Fibroblast of lung (primary cell): Measurements from ENCODE around the gene CAMK1D. TPM values are rescaled to one million over a fixed set of nuclear protein-coding genes. Genes with fewer than 3 reads are reported as not detected.

ENCODE experiments used
- DNase-seq, 2 donors: peaks; one replicate each; pipeline versions ENCODE4 v3.0.0 to v3.0.0-alpha.2; 2010; ENCODE audit warnings: low read depth in 2 of 2
- H2AFZ ChIP-seq: 2 replicates; pipeline ENCODE4 v1.5.1; 2012; ENCODE audit warnings: low read length, control low read depth, inconsistent platforms
- H3K27ac ChIP-seq: 2 replicates; pipeline ENCODE4 v1.5.1; 2011; ENCODE audit warnings: low read length, control low read depth; ENCODE audit not compliant: insufficient read depth
- H3K27me3 ChIP-seq: 2 replicates; pipeline ENCODE4 v1.5.1; 2011; ENCODE audit warnings: mild to moderate bottlenecking, low read length; ENCODE audit not compliant: control insufficient read depth, insufficient read depth
- H3K36me3 ChIP-seq: 2 replicates; pipeline ENCODE4 v1.5.1; 2011; ENCODE audit warnings: low read length; ENCODE audit not compliant: control insufficient read depth, insufficient read depth
- H3K4me1 ChIP-seq: 2 replicates; pipeline ENCODE4 v1.5.1; 2011; ENCODE audit warnings: low read length; ENCODE audit not compliant: control insufficient read depth, insufficient read depth; ENCODE audit errors: extremely low read depth
- H3K4me2 ChIP-seq: 2 replicates; pipeline ENCODE4 v1.5.1; 2011; ENCODE audit warnings: low read length, control low read depth; ENCODE audit not compliant: insufficient read depth; ENCODE audit errors: extremely low read depth
- H3K4me3 ChIP-seq, 4 experiments: fragments of 200-600 bp in 1 of 4; sonication (generic) in 1 of 4; replicated peaks in 1 of 4; 2 replicates each; pipeline ENCODE4 v1.5.1; 2011 to 2016; ENCODE audit warnings: low read length in 4 of 4, low read depth in 3 of 4, mild to moderate bottlenecking in 3 of 4, control low read depth in 2 of 4, inconsistent platforms in 1 of 4, mixed read lengths in 1 of 4; ENCODE audit not compliant: insufficient read depth in 1 of 4; ENCODE audit errors: control extremely low read depth in 1 of 4
- H3K79me2 ChIP-seq: 2 replicates; pipeline ENCODE4 v1.5.1; 2012; ENCODE audit warnings: mild to moderate bottlenecking, low read length, inconsistent platforms; ENCODE audit not compliant: control insufficient read depth, insufficient read depth
- H3K9ac ChIP-seq: 2 replicates; pipeline ENCODE4 v1.5.1; 2011; ENCODE audit warnings: mild to moderate bottlenecking, low read length, control low read depth; ENCODE audit not compliant: insufficient read depth
- H3K9me3 ChIP-seq: 2 replicates; pipeline ENCODE4 v1.5.1; 2012; ENCODE audit warnings: low read depth, low read length; ENCODE audit not compliant: control insufficient read depth, insufficient read depth
- H4K20me1 ChIP-seq: 2 replicates; pipeline ENCODE4 v1.5.1; 2011; ENCODE audit warnings: low read length; ENCODE audit not compliant: control insufficient read depth, insufficient read depth; ENCODE audit errors: extremely low read depth
- EZH2 ChIP-seq: IDR thresholded peaks from 2 replicates; pipeline ENCODE4 v1.5.1; 2012; ENCODE audit warnings: low read length, control low read depth, mild to moderate bottlenecking; ENCODE audit errors: missing control alignments
- polyA plus RNA-seq, 2 donors: library from polyadenylated mRNA; depleted of rRNA in 1 of 2; stranded (reverse) in 1 of 2; unstranded in 1 of 2; fragments of >200 nt; gene quantifications; 2 replicates each; pipeline ENCODE4 v1.2.1, GENCODE V29; 2011 to 2012; ENCODE audit warnings: missing spikeins in 1 of 2
- total RNA-seq: library from RNA; depleted of rRNA; stranded (reverse); fragments of >200 nt; gene quantifications from 2 replicates; pipeline ENCODE4 v1.2.1, GENCODE V29; 2014
- TF ChIP-seq, protein P1 (sequence below), 2 donors: IDR thresholded peaks in 1 of 2; conservative IDR thresholded peaks in 1 of 2; 1 replicate in 1 of 2; 2 replicates in 1 of 2; pipeline ENCODE4 v1.5.1; 2011 to 2012; ENCODE audit warnings: low read length in 2 of 2, control low read depth in 1 of 2, inconsistent platforms in 1 of 2, low read depth in 1 of 2, mild to moderate bottlenecking in 1 of 2

The CAMK1D gene
- total and polyA plus RNA-seq, 2 donors (not counting 1 experiment from before 2014, with no cell fraction given) = 2.3 TPM

DNA sequence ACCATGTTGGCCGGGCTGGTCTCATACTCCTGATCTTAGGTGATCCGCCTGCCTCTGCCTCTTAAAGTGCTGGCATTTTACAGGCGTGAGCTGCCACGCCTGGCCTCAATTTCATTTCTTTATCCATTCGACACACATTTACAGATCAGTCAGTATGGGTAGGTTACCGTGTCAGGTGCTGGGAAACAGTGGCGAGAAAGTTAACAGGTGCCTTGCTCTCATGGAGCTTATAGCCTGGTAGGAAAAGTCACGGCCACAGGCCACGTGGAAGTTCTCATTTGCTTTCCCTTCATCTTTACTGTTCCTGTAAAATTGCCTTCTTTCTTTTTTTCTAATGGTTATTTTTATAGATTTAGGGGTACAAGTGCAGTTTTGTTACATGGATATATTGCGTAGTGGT is 2.6 kb upstream of the CAMK1D start:
- no peak overlapping the region for H2AFZ ChIP-seq
- no peaks in the 10 kb centered on the region for H3K79me2 ChIP-seq
- H3K4me1 ChIP-seq = peaks cover 2% of the 10 kb centered on the region
- no peak overlapping the region for H3K4me2 ChIP-seq
- DNase-seq = no peak
- no peak overlapping the region for H3K9ac ChIP-seq
- TF ChIP-seq, protein P1, sequence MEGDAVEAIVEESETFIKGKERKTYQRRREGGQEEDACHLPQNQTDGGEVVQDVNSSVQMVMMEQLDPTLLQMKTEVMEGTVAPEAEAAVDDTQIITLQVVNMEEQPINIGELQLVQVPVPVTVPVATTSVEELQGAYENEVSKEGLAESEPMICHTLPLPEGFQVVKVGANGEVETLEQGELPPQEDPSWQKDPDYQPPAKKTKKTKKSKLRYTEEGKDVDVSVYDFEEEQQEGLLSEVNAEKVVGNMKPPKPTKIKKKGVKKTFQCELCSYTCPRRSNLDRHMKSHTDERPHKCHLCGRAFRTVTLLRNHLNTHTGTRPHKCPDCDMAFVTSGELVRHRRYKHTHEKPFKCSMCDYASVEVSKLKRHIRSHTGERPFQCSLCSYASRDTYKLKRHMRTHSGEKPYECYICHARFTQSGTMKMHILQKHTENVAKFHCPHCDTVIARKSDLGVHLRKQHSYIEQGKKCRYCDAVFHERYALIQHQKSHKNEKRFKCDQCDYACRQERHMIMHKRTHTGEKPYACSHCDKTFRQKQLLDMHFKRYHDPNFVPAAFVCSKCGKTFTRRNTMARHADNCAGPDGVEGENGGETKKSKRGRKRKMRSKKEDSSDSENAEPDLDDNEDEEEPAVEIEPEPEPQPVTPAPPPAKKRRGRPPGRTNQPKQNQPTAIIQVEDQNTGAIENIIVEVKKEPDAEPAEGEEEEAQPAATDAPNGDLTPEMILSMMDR (conservative IDR thresholded peaks at IDR 0.05 in 1 of 2, IDR thresholded peaks at IDR 0.05 in 1 of 2; ENCODE audit: low read depth in 1 of 2, low read length in 2 of 2) = no peak
- no peak for TF ChIP-seq EZH2
- H3K36me3 ChIP-seq = no peaks in the 10 kb centered on the region
- H3K9me3 ChIP-seq = no peaks in the 10 kb centered on the region
- H3K27ac ChIP-seq = no peak overlapping the region
- peaks cover 3% of the 10 kb centered on the region for H3K27me3 ChIP-seq
- H4K20me1 ChIP-seq = no peaks in the 10 kb centered on the region
- no peak overlapping the region for H3K4me3 ChIP-seq

DNA sequence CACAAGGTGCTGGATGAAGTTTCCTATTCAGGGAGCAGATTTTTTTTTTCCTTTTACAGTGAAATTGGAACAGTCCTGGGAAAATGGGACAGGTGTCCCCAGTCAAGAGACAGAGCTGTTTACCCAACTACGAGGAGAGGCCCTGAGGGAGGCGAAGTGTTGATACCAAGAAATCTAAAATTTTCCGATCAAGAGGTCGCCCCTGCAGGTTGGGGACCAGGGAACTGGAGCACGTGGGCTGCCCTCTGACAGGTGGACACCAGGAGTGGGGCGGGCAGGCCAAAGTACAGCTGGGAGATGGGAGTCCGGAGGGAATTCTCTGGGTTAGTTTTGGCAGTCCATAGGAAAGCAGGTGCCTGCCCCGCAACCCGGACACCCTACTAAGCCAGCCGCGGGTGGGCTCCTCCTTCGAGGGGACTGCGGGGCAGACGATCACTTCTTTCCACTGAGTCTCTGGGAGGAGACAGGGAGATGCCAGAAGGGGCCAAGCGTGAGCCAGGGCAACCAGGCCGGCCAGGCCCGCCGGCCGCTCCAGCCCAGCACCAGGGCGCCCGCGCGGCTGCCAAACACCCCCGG is 965 bp upstream of the CAMK1D start:
- no peak for TF ChIP-seq EZH2
- TF ChIP-seq, protein P1 (conservative IDR thresholded peaks at IDR 0.05 in 1 of 2, IDR thresholded peaks at IDR 0.05 in 1 of 2; ENCODE audit: low read depth in 1 of 2, low read length in 2 of 2) = no peak
- H3K36me3 ChIP-seq = no peaks in the 10 kb centered on the region
- no peak overlapping the region for H3K27ac ChIP-seq
- no peaks in the 10 kb centered on the region for H3K9me3 ChIP-seq
- peak overlapping the region; percentile 45 for H3K4me2 ChIP-seq
- H2AFZ ChIP-seq = no peak overlapping the region
- H3K4me1 ChIP-seq = peaks cover 2% of the 10 kb centered on the region
- H3K4me3 ChIP-seq = peak overlapping the region in 2 of 4 experiments; percentile 38 to 67
- no peak for DNase-seq
- peaks cover 3% of the 10 kb centered on the region for H3K27me3 ChIP-seq
- no peak overlapping the region for H3K9ac ChIP-seq
- no peaks in the 10 kb centered on the region for H3K79me2 ChIP-seq
- no peaks in the 10 kb centered on the region for H4K20me1 ChIP-seq

DNA sequence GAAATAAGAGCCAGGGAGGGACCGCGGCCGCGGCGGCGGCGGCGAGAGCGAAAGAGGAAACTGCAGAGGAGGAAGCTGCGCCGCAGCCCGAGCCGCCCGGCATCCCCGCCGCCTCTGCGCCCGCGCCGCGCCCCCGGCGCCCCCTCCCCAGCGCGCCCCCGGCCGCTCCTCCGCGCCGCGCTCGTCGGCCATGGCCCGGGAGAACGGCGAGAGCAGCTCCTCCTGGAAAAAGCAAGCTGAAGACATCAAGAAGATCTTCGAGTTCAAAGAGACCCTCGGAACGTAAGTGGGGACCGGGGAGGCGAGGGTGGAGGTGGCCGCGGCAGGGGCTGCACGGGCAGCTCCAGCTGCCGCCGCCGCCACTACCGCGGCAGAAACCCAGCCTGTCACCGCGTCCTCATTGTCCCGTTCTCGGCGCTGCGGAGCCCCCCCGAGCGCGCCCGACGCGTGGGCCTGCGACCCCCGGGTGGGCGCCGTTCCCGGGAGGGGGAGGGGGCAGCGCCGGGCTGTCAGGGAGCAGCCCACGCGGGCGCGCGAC is 351 bp downstream of the CAMK1D start:
- Histone ChIP-seq H3K9ac (peak overlapping the region; percentile 37), H3K36me3 (no peaks in the 10 kb centered on the region), H3K4me1 (peaks cover 2% of the 10 kb centered on the region), H4K20me1 (no peaks in the 10 kb centered on the region), H3K4me2 (peak overlapping the region; percentile 98), H2AFZ (peak overlapping the region; percentile 67), H3K4me3 (peak overlapping the region; percentile 57 to 70 (median 68)), H3K79me2 (no peaks in the 10 kb centered on the region), H3K27ac (no peak overlapping the region), H3K27me3 (peaks cover 3% of the 10 kb centered on the region), H3K9me3 (no peaks in the 10 kb centered on the region)
- no peak for DNase-seq
- TF ChIP-seq, protein P1 (conservative IDR thresholded peaks at IDR 0.05 in 1 of 2, IDR thresholded peaks at IDR 0.05 in 1 of 2; ENCODE audit: low read depth in 1 of 2, low read length in 2 of 2) = no peak
